SK-N-SH (cell line): Measurements from ENCODE around the gene TMUB1.

Experiments used
- CTCF ChIP-seq: fragments of 200-600 bp; sonication (generic); IDR thresholded peaks from 2 replicates; pipeline ENCODE4 v1.6.1; 2017; ENCODE audit warnings: antibody characterized with exemption, mild to moderate bottlenecking, moderate library complexity
- JUND ChIP-seq: IDR thresholded peaks from 2 replicates; pipeline ENCODE4 v1.4.0; 2012
- POLR2AphosphoS5 ChIP-seq: IDR thresholded peaks from 2 replicates; pipeline ENCODE4 v1.6.1; 2012; ENCODE audit warnings: low read depth, low read length
- RCOR1 ChIP-seq: fragments of 150-350 bp; IDR thresholded peaks from 2 replicates; pipeline ENCODE4 v1.6.1; 2017; ENCODE audit warnings: antibody characterized with exemption, low read length
- RFX5 ChIP-seq: IDR thresholded peaks from 2 replicates; pipeline ENCODE4 v1.6.1; 2012; ENCODE audit warnings: mild to moderate bottlenecking, improper control_type of control experiment, low read length
- TAF1 ChIP-seq: IDR thresholded peaks from 2 replicates; pipeline ENCODE4 v1.6.1; 2012; ENCODE audit warnings: low read depth, mild to moderate bottlenecking, low read length, moderate library complexity, borderline replicate concordance
- TCF12 ChIP-seq: IDR thresholded peaks from 2 replicates; pipeline ENCODE4 v1.4.0; 2012
- USF1 ChIP-seq: IDR thresholded peaks from 2 replicates; pipeline ENCODE4 v1.4.0; 2012; ENCODE audit warnings: low read depth, borderline replicate concordance
- TF ChIP-seq, protein P1 (sequence below): fragments of 150-350 bp; IDR thresholded peaks from 2 replicates; pipeline ENCODE4 v1.6.1; 2017; ENCODE audit warnings: antibody characterized with exemption, low read length, low read depth, borderline replicate concordance

- no peak for TF ChIP-seq CTCF
- TF ChIP-seq JUND = no peak
- no peak for TF ChIP-seq POLR2AphosphoS5
- TF ChIP-seq, protein P1, sequence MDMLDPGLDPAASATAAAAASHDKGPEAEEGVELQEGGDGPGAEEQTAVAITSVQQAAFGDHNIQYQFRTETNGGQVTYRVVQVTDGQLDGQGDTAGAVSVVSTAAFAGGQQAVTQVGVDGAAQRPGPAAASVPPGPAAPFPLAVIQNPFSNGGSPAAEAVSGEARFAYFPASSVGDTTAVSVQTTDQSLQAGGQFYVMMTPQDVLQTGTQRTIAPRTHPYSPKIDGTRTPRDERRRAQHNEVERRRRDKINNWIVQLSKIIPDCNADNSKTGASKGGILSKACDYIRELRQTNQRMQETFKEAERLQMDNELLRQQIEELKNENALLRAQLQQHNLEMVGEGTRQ = no peak
- no peak for TF ChIP-seq RFX5
- TF ChIP-seq RCOR1 = no peak
- TF ChIP-seq TAF1 = no peak
- no peak for TF ChIP-seq USF1
- no peak for TF ChIP-seq TCF12
These were observed 45.4 kb upstream of the TMUB1 start for GRCh38 chr7:151128716-151129115.
